ENCODE results near the gene PSAP. TPM values are rescaled to one million over a fixed set of nuclear protein-coding genes. Genes with fewer than 3 reads are reported as not detected.

The PSAP gene
- total RNA-seq, 2 donors from 2014 or later = 517 to 807 TPM

GRCh38 chr10:71802715-71803488, 48.1 kb downstream of the PSAP start:
- ATAC-seq (no peak), DNase-seq (no peak)
- intact Hi-C loops (cut with DNase I, micrococcal nuclease) = no loop called here

GRCh38 chr10:71802235-71802634, 48.8 kb downstream of the PSAP start:
- DNase-seq = no peak
- ATAC-seq = no peak
- intact Hi-C loops (cut with DNase I, micrococcal nuclease) = no loop called here

DNA sequence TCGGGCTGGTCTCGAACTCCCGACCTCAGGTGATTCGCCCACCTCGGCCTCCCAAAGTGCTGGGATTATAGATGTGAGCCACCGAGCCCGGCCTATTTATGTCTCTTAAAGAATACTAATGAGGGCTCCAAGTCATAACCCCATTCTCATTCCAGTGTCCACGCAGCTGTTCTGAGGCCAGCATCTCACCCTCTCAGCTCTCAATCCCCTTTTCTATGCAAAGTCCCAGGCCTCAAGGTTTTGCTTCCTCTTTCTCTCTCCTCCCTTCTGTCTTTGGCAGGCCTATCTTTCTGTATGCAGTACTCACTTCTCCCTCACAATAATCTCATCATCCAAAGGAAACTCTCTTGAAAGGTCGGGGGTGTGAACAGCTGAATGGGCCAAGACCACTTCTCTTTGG, 49.7 kb downstream of the PSAP start:
- DNase-seq (no peak), ATAC-seq (no peak)
- intact Hi-C loops (cut with DNase I, micrococcal nuclease) = no loop called here

GRCh38 chr10:71799608-71800453, 51.2 kb downstream of the PSAP start:
- ATAC-seq (peak; percentile 93), DNase-seq (peak; percentile 53 to 60)
- intact Hi-C loops (cut with DNase I, micrococcal nuclease) = no loop called here

DNA sequence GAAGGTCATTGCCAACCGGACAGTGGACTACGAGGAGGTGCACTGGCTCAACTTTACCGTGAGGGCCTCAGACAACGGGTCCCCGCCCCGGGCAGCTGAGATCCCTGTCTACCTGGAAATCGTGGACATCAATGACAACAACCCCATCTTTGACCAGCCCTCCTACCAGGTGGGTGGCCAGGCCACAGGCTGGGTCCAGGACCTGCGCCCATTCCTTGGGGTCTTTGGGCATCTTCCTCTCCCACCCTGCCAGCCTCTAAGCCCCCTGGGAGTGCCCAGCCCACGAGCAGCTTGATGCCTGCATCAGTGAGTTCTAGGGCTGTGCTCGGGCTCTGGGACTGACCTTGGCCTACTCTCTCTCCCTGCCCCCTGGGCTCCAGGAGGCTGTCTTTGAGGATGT, 51.9 kb downstream of the PSAP start:
- intact Hi-C loops (cut with DNase I, micrococcal nuclease) = no loop called here
- ATAC-seq (no peak), DNase-seq (no peak)

GRCh38 chr10:71798308-71798624, 52.8 kb downstream of the PSAP start:
- ATAC-seq = no peak

GRCh38 chr10:71797533-71798307, 53.3 kb downstream of the PSAP start:
- DNase-seq = no peak
- intact Hi-C loops (cut with DNase I, micrococcal nuclease) = no loop called here
- no peak for ATAC-seq

More at GRCh38 chr10:71798308-71798624, 52.8 kb downstream of the PSAP start:
- DNase-seq = no peak
- intact Hi-C loops (cut with DNase I, micrococcal nuclease) = no loop called here

DNA sequence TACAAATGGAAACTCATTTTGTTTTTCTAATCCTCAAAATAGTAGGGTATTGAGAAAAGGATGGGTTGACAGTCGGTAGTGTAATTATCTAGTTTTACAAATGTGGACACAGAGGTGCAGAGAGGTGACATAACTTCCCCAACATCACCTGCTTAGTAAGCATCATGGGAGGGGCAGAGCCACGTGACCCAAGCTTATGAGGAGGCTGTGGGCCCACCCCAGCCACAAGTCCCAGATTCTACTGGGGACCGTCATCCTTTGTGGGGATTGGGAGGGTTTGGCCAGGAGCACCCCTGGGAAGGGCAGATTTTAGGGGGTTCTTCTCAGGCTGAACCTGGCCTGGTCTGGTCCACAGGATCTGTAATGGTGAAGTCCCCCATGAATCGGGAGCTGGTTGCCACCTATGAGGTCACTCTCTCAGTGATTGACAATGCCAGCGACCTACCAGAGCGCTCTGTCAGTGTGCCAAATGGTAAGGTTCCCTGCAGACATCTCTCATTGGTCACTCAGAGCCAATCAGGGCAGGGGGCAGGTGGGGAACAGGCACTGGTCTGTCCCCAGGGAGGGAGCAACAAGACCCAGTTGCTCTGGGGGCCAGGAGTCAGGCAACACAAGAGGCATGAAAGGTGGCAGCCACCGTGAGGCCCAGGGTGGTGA, 54.2 kb downstream of the PSAP start:
- intact Hi-C loops (cut with DNase I, micrococcal nuclease) = no loop called here
- ATAC-seq (no peak), DNase-seq (no peak)

- DNase-seq (no peak), ATAC-seq (peak; percentile 35)
- intact Hi-C loops (cut with DNase I, micrococcal nuclease) = no loop called here
These were observed 55.8 kb downstream of the PSAP start for GRCh38 chr10:71795248-71795647.

DNA sequence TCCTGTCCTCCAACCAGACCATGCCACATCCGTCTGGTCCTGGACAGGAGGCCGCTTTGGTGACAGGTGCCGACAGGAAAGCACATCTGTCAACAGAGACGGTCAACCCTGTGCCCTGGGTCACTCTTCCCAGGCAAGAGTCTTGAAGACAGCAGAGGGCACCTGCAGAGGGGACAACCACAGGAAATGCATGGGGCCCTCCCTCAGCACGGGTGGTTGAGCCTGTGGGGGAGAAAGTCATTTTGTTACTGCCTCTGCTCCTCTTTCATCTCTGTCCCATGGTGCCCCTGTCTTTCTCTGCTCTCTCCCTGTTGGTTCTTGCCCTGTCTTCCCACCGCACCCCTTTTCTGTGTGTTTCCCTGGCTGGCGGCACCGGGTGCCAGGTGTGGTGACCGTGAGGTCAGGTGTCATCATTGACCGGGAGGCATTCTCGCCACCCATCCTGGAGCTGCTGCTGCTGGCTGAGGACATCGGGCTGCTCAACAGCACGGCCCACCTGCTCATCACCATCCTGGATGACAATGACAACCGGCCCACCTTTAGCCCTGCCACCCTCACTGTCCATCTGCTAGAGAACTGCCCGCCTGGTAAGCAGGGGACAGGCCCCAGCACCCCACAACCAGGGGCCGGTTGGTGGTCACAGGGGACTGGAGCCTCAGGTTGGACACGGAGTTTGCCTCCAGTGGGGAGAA, 60.2 kb downstream of the PSAP start:
- intact Hi-C loops (cut with DNase I, micrococcal nuclease) = no loop called here
- DNase-seq (no peak), ATAC-seq (no peak)

DNA sequence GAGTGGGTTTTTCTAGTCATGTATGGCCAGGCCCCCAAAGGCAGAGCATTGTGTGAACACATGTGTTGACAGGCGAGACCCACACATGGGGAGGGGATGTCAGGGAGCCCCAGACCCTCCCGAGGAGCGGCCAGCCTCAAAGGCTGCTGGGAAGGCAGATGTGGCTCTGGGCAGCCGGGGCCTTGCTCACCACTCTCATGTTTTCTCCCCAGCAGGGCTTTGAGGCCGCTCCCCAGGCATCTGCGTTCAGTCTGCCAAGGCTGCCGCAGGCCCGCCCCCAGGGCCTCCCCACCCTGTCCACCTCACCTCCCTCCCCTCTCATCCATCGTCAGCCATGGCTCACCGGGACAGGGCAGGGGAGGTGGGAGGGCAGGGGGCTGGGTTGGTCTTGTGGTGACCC, 61.2 kb downstream of the PSAP start:
- intact Hi-C loops (cut with DNase I, micrococcal nuclease) = no loop called here
- ATAC-seq (no peak), DNase-seq (no peak)

DNA sequence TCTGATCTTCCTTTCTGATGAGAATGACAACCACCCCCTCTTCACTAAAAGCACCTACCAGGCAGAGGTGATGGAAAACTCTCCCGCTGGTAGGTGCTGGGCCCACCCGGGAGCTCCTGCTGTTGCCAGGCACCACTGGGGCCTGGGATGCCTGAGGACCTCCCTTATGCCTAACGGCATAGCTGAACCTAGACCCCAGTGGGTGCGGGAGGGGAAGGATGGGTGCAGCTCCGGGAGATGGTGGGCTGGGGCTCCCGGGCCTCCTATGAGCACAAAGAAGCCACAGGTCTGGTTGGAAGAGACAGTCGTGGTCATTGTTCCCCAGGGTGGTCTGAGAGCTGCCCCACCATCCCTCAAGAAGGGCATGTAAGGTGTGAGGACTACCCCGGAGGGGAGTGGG, 62.1 kb downstream of the PSAP start:
- DNase-seq (no peak), ATAC-seq (no peak)
- intact Hi-C loops (cut with DNase I, micrococcal nuclease) = no loop called here

- ATAC-seq = no peak
- intact Hi-C loops (cut with DNase I, micrococcal nuclease) = no loop called here
- DNase-seq = no peak
These were observed 66.3 kb downstream of the PSAP start for GRCh38 chr10:71784679-71785272.

DNA sequence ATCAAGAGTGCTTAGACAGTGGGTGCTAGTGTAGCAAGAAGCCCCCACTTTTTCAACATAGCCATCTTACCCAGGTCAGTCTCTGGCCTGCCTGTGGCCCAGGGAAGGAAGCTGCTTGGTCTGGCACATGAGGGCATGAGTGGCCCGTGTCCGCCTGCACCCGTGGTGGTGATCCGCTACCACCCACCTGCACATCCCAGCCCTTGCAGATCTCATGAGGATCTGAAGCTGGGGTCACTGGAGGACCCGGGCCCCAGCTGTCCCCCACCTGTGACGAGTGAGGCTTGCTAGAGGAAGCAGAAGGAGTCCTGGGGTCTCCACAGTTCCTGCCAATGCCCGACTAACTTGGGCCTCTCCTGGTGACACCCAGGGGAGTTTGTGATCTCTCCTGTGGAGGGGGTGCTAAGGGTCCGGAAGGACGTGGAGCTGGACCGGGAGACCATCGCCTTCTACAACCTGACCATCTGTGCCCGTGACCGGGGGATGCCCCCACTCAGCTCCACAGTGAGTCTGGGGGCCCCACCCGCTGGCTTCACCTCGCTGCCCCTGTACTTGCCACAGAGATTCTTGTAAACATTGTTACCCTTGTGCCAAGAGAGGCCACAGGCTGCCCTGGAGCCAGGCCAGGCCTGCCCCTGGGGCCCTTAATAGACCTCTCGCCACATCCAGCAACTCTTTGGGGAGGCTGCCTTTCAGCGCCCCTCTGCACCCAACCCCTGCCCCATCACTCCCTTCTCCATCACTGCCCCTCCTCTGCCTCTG, 67.0 kb downstream of the PSAP start:
- no peak for DNase-seq
- no peak for ATAC-seq
- intact Hi-C loops (cut with DNase I, micrococcal nuclease) = no loop called here

GRCh38 chr10:71782917-71783490, 68.0 kb downstream of the PSAP start:
- intact Hi-C loops (cut with DNase I, micrococcal nuclease) = no loop called here
- no peak for ATAC-seq
- no peak for DNase-seq

GRCh38 chr10:71782221-71782916, 68.7 kb downstream of the PSAP start:
- DNase-seq (no peak), ATAC-seq (no peak)
- intact Hi-C loops (cut with DNase I, micrococcal nuclease) = no loop called here

DNA sequence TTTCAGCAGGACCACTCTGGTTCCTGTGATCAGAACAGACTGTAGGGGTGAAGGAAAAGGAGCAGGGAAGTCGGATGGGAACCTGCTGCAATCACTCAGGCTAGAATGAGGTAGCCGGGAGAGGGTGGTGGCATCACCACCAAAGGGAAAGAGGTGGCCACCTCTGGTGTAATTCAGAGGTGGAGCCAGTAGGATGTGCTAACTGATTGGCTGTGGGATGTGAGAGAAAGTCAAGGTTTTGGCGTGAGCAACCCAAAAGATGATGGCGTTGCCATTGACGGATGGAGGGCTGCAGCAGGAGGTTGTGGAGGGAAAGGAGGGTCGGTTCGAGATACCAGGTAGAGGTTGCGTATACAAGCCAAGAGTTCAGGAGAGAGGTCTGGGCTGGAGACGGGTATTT, 70.3 kb downstream of the PSAP start:
- DNase-seq = no peak
- intact Hi-C loops (cut with DNase I, micrococcal nuclease) = no loop called here
- no peak for ATAC-seq

All from left colon (tissue), 2 donors.